ENCODE data around the gene TPGS2. TPM values are rescaled to one million over a fixed set of nuclear protein-coding genes. Genes with fewer than 3 reads are reported as not detected.
A peak's percentile ranks its signal among the peaks of the same experiment; 100 is the strongest.
"Not testable (repeated sequence)": the region's sequence is repeated elsewhere in the genome, so short reads cannot be mapped to it uniquely, and the experiment has no call there.

TPGS2 gene
- polyA plus RNA-seq, 4 donors = 114 to 129 (median 115) TPM

- no peak for DNase-seq (ENCODE audit: low read depth in 4 of 4, low spot score in 2 of 4)
Observed at GRCh38 chr18:36780748-36781147, 48.1 kb downstream of the TPGS2 start.

DNA sequence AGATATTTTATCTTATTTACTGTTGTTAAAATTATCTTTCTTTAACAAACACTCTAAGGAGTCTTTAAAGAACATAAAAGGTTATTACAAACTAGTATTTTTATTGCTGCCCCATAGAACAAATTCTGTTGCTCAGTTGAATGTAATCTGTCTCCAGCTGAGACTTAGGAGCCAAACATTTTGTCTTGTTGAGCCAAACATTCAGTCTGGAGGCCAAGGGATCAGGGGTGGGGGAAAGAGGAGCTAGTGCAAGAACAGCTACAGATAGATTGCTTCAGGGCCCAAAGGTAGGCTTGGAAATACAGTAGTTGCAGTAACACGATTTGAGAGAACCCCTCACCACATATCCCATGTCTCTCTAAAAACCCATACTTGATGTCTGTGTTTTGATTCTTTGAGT lies 51.2 kb downstream of the TPGS2 start:
- DNase-seq (ENCODE audit: low read depth in 4 of 4, low spot score in 2 of 4) = no peak

- DNase-seq (ENCODE audit: low read depth in 4 of 4, low spot score in 2 of 4) = no peak
Observed at GRCh38 chr18:36776650-36777049, 52.2 kb downstream of the TPGS2 start.

GRCh38 chr18:36775396-36775795 lies 53.4 kb downstream of the TPGS2 start:
- no peak for DNase-seq (ENCODE audit: low read depth in 4 of 4, low spot score in 2 of 4)

GRCh38 chr18:36772241-36772723 lies 56.5 kb downstream of the TPGS2 start:
- peak; percentile 42 to 62 (median 58) for DNase-seq (ENCODE audit: low read depth in 4 of 4, low spot score in 2 of 4)

GRCh38 chr18:36771245-36771644 lies 57.6 kb downstream of the TPGS2 start:
- DNase-seq (ENCODE audit: low read depth in 4 of 4, low spot score in 2 of 4) = no peak

DNA sequence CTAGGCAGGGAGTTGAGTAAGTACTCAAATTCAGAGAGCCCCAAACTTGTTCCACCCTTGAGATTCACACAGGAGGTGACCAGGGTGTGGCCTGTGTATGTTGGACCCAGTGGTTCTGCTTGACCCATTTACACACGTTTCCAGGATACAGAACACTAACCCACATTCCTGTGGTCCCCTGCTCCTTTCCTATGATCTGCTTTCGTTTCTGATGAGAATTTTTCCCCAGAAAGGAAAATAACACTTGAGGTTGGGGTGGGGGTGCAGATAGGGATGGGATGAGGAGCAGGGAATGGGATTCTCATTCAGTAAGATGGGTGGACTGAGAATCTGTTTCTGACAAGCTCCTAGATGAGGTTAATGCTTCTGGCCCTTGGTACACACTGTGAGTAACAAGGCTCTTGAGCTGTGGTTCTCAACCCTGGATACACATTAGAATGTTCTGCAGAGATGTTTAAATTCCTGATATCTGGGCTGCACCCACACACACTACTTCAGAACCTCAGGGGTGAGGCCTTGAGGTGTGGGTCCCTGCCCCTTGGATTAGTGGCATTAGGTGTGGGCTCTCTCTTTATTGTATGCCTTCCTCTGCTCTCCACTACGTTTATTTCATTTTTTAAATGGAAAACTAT lies 58.4 kb downstream of the TPGS2 start:
- no peak for DNase-seq (ENCODE audit: low read depth in 4 of 4, low spot score in 2 of 4)

- no peak for DNase-seq (ENCODE audit: low read depth in 4 of 4, low spot score in 2 of 4)
Observed at GRCh38 chr18:36769611-36770314, 59.0 kb downstream of the TPGS2 start.

- DNase-seq (ENCODE audit: low read depth in 4 of 4, low spot score in 2 of 4) = no peak
Observed at GRCh38 chr18:36769172-36769571, 59.6 kb downstream of the TPGS2 start.

- no peak for DNase-seq (ENCODE audit: low read depth in 4 of 4, low spot score in 2 of 4)
Observed at GRCh38 chr18:36766836-36767235, 62.0 kb downstream of the TPGS2 start.

DNA sequence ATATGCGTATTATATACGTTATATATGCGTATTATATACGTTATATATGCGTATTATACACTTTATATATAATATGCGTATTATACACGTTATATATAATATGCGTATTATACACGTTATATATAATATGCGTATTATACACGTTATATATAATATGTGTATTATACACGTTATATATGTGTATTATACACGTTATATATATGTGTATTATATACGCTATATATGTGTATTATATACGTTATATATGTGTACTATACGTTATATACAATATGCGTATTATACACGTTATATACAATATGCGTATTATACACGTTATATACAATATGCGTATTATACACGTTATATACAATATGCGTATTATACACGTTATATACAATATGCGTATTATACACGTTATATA lies 65.8 kb downstream of the TPGS2 start:
- not testable (repeated sequence) for DNase-seq (ENCODE audit: low read depth in 4 of 4, low spot score in 2 of 4)

DNA sequence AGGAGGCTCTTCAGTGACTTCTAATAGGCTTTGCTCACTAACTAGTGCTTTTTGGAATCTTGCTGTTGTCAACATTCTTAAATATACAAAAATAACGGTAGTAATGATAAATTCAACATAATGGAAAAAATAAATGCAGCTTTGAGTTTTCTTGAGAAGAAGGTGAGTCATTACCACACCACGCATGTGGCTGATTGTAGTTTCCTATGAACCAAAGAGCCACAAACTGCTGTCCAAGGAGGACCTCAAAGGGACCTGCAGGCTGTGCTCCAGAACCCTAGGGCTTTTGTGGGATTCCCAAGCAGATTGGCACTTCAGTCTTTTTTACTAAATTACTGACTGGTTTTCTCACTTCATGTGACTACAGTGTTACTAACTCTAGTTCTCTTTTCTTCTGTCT lies 66.7 kb downstream of the TPGS2 start:
- no peak for DNase-seq (ENCODE audit: low read depth in 4 of 4, low spot score in 2 of 4)

GRCh38 chr18:36761186-36761698 lies 67.6 kb downstream of the TPGS2 start:
- DNase-seq (ENCODE audit: low read depth in 4 of 4, low spot score in 2 of 4) = no peak

DNA sequence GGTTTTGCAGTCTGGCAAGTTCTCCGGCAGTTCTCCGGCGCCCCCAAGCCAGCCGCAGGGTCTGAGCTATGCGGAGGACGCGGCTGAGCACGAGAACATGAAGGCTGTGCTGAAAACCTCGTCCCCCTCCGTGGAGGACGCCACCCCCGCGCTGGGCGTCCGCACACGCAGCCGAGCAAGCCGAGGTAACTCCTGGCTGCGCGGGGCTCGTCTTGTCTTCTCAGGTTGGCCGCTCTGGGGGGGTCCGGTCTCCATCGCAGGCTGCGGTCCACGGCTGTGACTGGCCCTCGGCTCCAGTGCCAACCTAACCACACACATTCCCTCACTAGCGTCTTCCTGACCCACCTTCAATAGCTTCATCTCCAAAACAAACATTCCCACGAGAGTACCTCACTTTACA lies 68.2 kb downstream of the TPGS2 start:
- no peak for DNase-seq (ENCODE audit: low read depth in 4 of 4, low spot score in 2 of 4)

DNA sequence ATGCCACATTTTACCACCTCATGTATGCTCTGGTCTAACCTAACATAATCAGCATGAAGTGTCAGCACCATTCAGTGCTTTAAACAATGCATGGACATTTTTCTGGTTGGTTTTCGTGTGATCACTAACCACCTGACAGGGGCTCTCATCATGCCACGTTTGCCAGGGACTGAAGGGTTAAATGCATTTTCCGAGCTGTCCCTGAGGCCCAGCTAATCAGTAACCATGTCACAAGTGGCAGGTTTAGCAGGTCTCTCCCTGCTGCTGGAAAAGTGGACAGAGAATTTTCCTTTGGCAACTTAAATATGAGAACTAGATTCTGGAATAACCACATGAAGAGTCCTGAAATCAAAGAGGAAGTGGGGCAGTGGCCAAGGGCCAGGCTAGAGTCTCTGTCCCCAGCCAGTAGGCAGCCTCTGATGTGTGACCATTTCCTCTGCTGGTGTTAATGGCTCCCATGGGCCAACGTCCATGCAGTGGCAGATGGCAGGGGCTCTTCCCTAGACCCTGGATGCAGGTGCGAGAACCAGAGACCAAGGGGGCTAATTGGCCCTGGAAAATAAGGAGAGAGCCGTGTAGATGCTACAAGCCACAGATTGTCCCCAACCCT lies 69.5 kb downstream of the TPGS2 start:
- DNase-seq (ENCODE audit: low read depth in 4 of 4, low spot score in 2 of 4) = no peak

DNA sequence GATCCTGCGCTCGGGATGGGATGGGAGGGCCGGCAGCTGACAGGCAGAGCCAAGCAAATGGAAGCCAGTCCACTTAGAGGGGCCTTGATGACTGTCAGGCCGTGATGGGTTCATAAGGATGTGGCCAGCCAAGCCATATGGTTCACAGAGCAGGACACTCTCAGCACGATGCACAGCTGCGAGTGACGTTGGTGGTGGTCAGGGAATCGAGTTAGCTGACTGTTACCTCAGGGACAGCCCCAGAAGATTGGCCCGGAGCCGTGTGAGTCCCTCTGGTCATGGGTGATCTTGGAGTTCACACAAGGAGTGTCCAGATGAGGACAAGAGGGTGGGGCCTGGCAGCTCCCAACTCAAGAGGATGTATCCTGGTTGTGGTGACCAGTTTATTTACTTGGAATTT lies 70.2 kb downstream of the TPGS2 start:
- DNase-seq (ENCODE audit: low read depth in 4 of 4, low spot score in 2 of 4) = no peak

GRCh38 chr18:36757991-36758390 lies 70.8 kb downstream of the TPGS2 start:
- no peak for DNase-seq (ENCODE audit: low read depth in 4 of 4, low spot score in 2 of 4)

DNA sequence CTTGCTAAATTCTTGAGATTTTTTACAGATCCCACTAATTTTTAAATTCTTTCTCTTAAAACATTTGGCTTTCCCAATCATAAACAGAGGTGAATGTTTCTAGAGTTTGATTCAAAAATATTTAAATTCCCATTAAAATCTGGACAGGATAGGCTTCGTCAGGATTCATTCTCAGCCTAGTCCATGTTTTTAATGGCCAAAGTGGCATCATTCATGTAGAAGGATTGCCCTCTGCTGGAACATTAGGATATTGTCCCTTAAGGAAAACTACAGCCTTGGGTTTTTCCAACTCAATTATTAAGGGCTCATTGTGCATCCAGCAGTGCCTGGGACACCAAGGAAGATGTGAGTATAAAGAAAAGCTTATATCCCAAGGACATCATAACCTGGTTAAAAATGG lies 71.7 kb downstream of the TPGS2 start:
- peak in 2 of 4 donors; percentile 31 to 56 for DNase-seq (ENCODE audit: low read depth in 4 of 4, low spot score in 2 of 4)

GRCh38 chr18:36756242-36756641 lies 72.6 kb downstream of the TPGS2 start:
- no peak for DNase-seq (ENCODE audit: low read depth in 4 of 4, low spot score in 2 of 4)

GRCh38 chr18:36752929-36753865 lies 75.6 kb downstream of the TPGS2 start:
- DNase-seq (ENCODE audit: low read depth in 4 of 4, low spot score in 2 of 4) = no peak
